Kidney (tissue), 14 donors: ENCODE results near the gene PIK3R2. TPM values are rescaled to one million over a fixed set of nuclear protein-coding genes. Genes with fewer than 3 reads are reported as not detected.

Experiments
- DNase-seq, 5 donors: peaks; one replicate each; pipeline ENCODE4 v3.0.0-alpha.2; 2013 to 2020
- FAIRE-seq: peaks from 2 replicates; lab custom pipeline; 2012; peaks lifted over from hg19 to GRCh38; lab: Jason Lieb, UNC
- H3K27ac ChIP-seq, 2 donors: one replicate each; pipeline ENCODE4 v1.7.0; 2013; ENCODE audit warnings: low read depth in 2 of 2, low read length in 2 of 2, inconsistent platforms in 1 of 2
- H3K27me3 ChIP-seq: one replicate; pipeline ENCODE4 v1.7.1; 2013; ENCODE audit warnings: low read length, inconsistent platforms; ENCODE audit not compliant: control insufficient read depth, insufficient read depth
- H3K36me3 ChIP-seq, 3 donors: one replicate each; pipeline versions ENCODE4 v1.7.0 to v1.7.1; 2013; ENCODE audit warnings: low read length in 3 of 3, control low read depth in 1 of 3, inconsistent platforms in 1 of 3; ENCODE audit not compliant: insufficient read depth in 3 of 3, control insufficient read depth in 2 of 3
- H3K4me1 ChIP-seq, 3 donors: one replicate each; pipeline versions ENCODE4 v1.7.0 to v1.7.1; 2013; ENCODE audit warnings: low read length in 3 of 3, inconsistent platforms in 1 of 3, low read depth in 1 of 3; ENCODE audit not compliant: control insufficient read depth in 2 of 3, insufficient read depth in 2 of 3
- H3K4me3 ChIP-seq, 3 donors: one replicate each; pipeline versions ENCODE4 v1.7.0 to v1.8.1; 2013; ENCODE audit warnings: low read length in 3 of 3, control low read depth in 1 of 3, inconsistent platforms in 1 of 3
- H3K9ac ChIP-seq, 3 donors: one replicate each; pipeline versions ENCODE4 v1.7.0 to v1.7.1; 2013; ENCODE audit warnings: low read length in 3 of 3, control low read depth in 1 of 3, inconsistent platforms in 1 of 3
- H3K9me3 ChIP-seq, 3 donors: one replicate each; pipeline versions ENCODE4 v1.7.0 to v1.7.1; 2013; ENCODE audit warnings: low read length in 3 of 3, control low read depth in 1 of 3, inconsistent platforms in 1 of 3; ENCODE audit not compliant: control insufficient read depth in 2 of 3, insufficient read depth in 1 of 3
- intact Hi-C: fragments of 100-400 bp; cut with DNase I; formaldehyde crosslinking; loops from one replicate; pipeline ENCODE4 v1.11.1; 2022
- polyA plus RNA-seq: library from polyadenylated mRNA; stranded (reverse); fragments of 350-450 nt; fragmentation: Illumina TruSeq; extraction: RNeasy Lipid Tissue Mini Kit (QIAGEN cat#74804); gene quantifications from one replicate; pipeline ENCODE4 v1.2.3, GENCODE V29; 2014; ENCODE audit warnings: low read depth, low replicate concordance; ENCODE audit not compliant: insufficient read depth
- total RNA-seq: library from RNA; stranded (reverse); fragmentation: NEBNext Ultra II Directional; extraction: Animal tissue kit (Norgen Biotek cat#: 25700); gene quantifications from one replicate; pipeline ENCODE4 v1.2.1, GENCODE V29; 2021
- TF ChIP-seq, protein P1 (sequence below): IDR thresholded peaks from 3 replicates; pipeline ENCODE4 v1.5.1; 2012; ENCODE audit warnings: mild to moderate bottlenecking, moderate library complexity, borderline replicate concordance; ENCODE audit not compliant: insufficient read depth; ENCODE audit errors: extremely low read depth
- donor health status: control.
- donor health status: control.
- donor health status: control.
- donor health status: control.
- donor health status: control.
- donor health status: DM: yes; HTN: yes; CAD: no.
- donor health status: Normal renal cell carcinoma (clear cell type).

PIK3R2 gene
- total and polyA plus RNA-seq, 2 donors from 2014 or later, result 10.1 to 29.6 TPM

DNA sequence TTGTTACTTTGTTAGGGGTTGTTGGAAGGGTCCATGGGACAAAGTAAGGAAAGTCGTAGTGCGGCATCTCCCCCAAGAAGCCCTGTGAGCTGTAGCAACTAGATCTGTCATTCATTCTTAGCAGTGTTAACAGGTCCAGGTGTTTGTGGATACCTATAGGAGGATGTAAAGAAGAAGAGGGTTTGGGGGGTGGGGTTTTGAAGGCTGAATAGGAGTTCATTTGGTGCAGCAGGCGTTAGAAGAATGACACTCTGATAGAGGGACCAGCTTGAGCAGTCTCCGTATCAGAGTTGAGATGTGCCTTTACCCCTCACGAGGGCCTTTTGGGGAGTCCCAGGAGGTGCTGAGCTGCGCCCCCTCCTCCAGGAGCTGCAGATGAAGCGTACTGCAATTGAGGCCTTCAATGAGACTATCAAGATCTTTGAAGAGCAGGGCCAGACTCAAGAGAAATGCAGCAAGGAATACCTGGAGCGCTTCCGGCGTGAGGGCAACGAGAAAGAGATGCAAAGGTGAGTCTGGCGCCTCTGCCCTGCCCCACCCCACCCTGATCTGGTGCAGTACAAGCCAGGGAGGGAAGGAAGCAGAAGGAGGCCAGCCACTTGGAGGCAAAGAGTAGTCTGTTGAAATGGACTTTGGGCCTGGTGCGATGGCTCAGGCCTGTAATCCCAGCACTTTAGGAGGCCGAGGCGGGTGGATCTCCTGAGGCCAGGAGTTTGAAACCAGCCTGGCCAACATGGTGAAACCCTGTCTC lies 13.0 kb downstream of the PIK3R2 start:
- Histone ChIP-seq H3K9me3 (no peaks in the 10 kb centered on the region), H3K27me3 (no peaks in the 10 kb centered on the region), H3K27ac (no peak overlapping the region), H3K4me1 (peaks cover 0 to 4% (median 3%) of the 10 kb centered on the region in 3 donors), H3K4me3 (no peak overlapping the region), H3K36me3 (peaks cover 8 to 37% (median 11%) of the 10 kb centered on the region in 3 donors), H3K9ac (no peak overlapping the region)
- DNase-seq (no peak), FAIRE-seq (no peak)
- intact Hi-C loops, result no loop called here
- TF ChIP-seq, protein P1, sequence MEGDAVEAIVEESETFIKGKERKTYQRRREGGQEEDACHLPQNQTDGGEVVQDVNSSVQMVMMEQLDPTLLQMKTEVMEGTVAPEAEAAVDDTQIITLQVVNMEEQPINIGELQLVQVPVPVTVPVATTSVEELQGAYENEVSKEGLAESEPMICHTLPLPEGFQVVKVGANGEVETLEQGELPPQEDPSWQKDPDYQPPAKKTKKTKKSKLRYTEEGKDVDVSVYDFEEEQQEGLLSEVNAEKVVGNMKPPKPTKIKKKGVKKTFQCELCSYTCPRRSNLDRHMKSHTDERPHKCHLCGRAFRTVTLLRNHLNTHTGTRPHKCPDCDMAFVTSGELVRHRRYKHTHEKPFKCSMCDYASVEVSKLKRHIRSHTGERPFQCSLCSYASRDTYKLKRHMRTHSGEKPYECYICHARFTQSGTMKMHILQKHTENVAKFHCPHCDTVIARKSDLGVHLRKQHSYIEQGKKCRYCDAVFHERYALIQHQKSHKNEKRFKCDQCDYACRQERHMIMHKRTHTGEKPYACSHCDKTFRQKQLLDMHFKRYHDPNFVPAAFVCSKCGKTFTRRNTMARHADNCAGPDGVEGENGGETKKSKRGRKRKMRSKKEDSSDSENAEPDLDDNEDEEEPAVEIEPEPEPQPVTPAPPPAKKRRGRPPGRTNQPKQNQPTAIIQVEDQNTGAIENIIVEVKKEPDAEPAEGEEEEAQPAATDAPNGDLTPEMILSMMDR, result no peak

DNA sequence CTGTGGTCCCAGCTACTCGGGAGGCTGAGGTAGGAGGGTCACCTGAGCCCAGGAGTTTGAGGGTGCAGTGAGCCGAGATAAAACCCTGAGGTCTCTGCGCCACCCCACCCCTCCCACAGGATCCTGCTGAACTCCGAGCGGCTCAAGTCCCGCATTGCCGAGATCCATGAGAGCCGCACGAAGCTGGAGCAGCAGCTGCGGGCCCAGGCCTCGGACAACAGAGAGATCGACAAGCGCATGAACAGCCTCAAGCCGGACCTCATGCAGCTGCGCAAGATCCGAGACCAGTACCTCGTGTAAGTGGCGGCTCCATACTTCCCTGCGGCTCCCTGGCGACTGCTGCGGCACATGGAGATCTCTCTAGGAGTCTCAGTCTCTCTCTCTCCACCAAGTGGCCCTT lies 14.0 kb downstream of the PIK3R2 start:
- no peak overlapping the region for H3K9ac ChIP-seq
- no peaks in the 10 kb centered on the region for H3K27me3 ChIP-seq
- TF ChIP-seq, protein P1, result no peak
- no peak overlapping the region for H3K4me3 ChIP-seq
- FAIRE-seq, result no peak
- no peak for DNase-seq
- intact Hi-C loops, result no loop called here
- H3K9me3 ChIP-seq, result no peaks in the 10 kb centered on the region
- H3K4me1 ChIP-seq, result no peaks in the 10 kb centered on the region
- H3K27ac ChIP-seq, result no peak overlapping the region
- H3K36me3 ChIP-seq, result peaks cover 8 to 36% (median 11%) of the 10 kb centered on the region in 3 donors

DNA sequence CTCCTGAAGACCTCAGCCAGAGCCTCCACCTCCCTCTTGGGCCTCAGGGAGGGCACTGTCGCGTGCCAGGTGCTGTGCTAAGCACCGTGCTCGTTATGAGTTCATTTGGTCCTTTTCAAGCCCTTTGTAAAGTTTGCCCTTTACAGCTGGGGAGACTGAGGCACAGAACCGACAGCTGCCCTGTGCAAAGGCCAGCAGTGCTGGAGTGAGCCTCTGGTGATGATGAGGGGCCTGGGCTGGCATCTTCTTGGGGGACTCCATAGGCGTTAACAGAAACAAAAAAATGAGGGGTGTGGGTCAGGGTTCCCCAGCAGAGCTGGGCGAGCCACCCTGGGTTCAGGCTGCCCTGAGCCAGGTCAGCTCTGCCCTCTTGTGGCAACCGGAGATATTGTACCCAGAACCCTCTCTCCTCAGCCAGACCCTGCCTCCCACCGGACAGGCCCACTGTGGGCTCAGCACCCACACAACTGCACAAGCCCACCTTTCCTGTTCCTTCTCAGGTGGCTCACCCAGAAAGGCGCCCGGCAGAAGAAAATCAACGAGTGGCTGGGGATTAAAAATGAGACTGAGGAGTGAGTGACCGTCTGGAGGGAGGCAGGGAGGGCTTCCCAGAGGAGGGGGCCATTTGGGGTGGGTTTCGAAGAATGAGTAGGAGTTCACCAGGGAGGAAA lies 15.1 kb downstream of the PIK3R2 start:
- no peak overlapping the region for H3K9ac ChIP-seq
- H3K36me3 ChIP-seq, result peaks cover 8 to 25% (median 10%) of the 10 kb centered on the region in 3 donors
- no peak overlapping the region for H3K4me3 ChIP-seq
- no peaks in the 10 kb centered on the region for H3K9me3 ChIP-seq
- DNase-seq, result peak in 1 of 5 donors; percentile 47
- FAIRE-seq, result no peak
- no peak overlapping the region for H3K27ac ChIP-seq
- H3K27me3 ChIP-seq, result no peaks in the 10 kb centered on the region
- H3K4me1 ChIP-seq, result peaks cover 0 to 1% (median 0%) of the 10 kb centered on the region in 3 donors
- intact Hi-C loops, result no loop called here
- TF ChIP-seq, protein P1, result peak; percentile 75
